Hindlimb muscle (tissue), 1 donor: Measurements from ENCODE around the gene HSP90B1. TPM values are rescaled to one million over a fixed set of nuclear protein-coding genes. Genes with fewer than 3 reads are reported as not detected.

Experiments used
- DNase-seq: peaks from one replicate; pipeline ENCODE4 v3.0.0-alpha.2; 2013
- polyA plus RNA-seq: library from polyadenylated mRNA; unstranded; fragments of 120-200 nt; gene quantifications from one replicate; pipeline ENCODE4 v1.2.1, GENCODE V29; 2013; ENCODE audit not compliant: insufficient read length

The HSP90B1 gene
- polyA plus RNA-seq, 1 donor = 269 TPM

GRCh38 chr12:103929784-103930033, 501 bp upstream of the HSP90B1 start:
- DNase-seq = no peak

GRCh38 chr12:103930787-103931735, 851 bp downstream of the HSP90B1 start:
- peak; percentile 53 for DNase-seq

- DNase-seq = no peak
Measured at GRCh38 chr12:103933237-103933636, 3.0 kb downstream of the HSP90B1 start.

- no peak for DNase-seq
Measured at GRCh38 chr12:103936679-103937078, 6.5 kb downstream of the HSP90B1 start.

- no peak for DNase-seq
Measured at GRCh38 chr12:103944964-103945363, 14.8 kb downstream of the HSP90B1 start.

GRCh38 chr12:103947871-103948555, 17.8 kb downstream of the HSP90B1 start:
- no peak for DNase-seq

GRCh38 chr12:103948746-103949406, 18.7 kb downstream of the HSP90B1 start:
- DNase-seq = no peak

- DNase-seq = no peak
Measured at GRCh38 chr12:103952497-103952896, 22.3 kb downstream of the HSP90B1 start.

- DNase-seq = no peak
Measured at GRCh38 chr12:103955811-103956508, 25.8 kb downstream of the HSP90B1 start.

GRCh38 chr12:103956509-103957027, 26.4 kb downstream of the HSP90B1 start:
- DNase-seq = no peak

- DNase-seq = no peak
Measured at GRCh38 chr12:103957865-103958388, 27.7 kb downstream of the HSP90B1 start.

- DNase-seq = no peak
Measured at GRCh38 chr12:103958621-103959020, 28.4 kb downstream of the HSP90B1 start.

- no peak for DNase-seq
Measured at GRCh38 chr12:103960616-103961227, 30.5 kb downstream of the HSP90B1 start.

GRCh38 chr12:103962493-103962892, 32.3 kb downstream of the HSP90B1 start:
- no peak for DNase-seq

- DNase-seq = no peak
Measured at GRCh38 chr12:103964805-103965204, 34.6 kb downstream of the HSP90B1 start.

GRCh38 chr12:103965255-103965589, 35.0 kb downstream of the HSP90B1 start:
- no peak for DNase-seq

- peak; percentile 99 for DNase-seq
Measured at GRCh38 chr12:103965590-103966504, 35.6 kb downstream of the HSP90B1 start, which contains the start of gene TDG. Gene TDG, plus strand, starts transcription at chr12:103965872. Its CDS starts 166 bp downstream, at chr12:103966038.

GRCh38 chr12:103966736-103967135, 36.5 kb downstream of the HSP90B1 start:
- no peak for DNase-seq

GRCh38 chr12:103969391-103969790, 39.2 kb downstream of the HSP90B1 start:
- no peak for DNase-seq

GRCh38 chr12:103973909-103974308, 43.7 kb downstream of the HSP90B1 start:
- no peak for DNase-seq

GRCh38 chr12:103975368-103975767, 45.2 kb downstream of the HSP90B1 start:
- DNase-seq = no peak
